ENCODE results near the gene DMWD. TPM values are rescaled to one million over a fixed set of nuclear protein-coding genes. Genes with fewer than 3 reads are reported as not detected.

DMWD gene
- total RNA-seq, 1 experiment from 2014 or later = 64.6 TPM

GRCh38 chr19:45834970-45835369 lies 42.3 kb upstream of the DMWD start:
- no peak overlapping the region for H3K4me3 ChIP-seq (ENCODE audit: low read depth in 2 of 2, low read length in 2 of 2)
- no peak for ATAC-seq
- ChIA-PET POLR2A (no interaction called here), CTCF (no interaction called here)
- no peaks in the 10 kb centered on the region for H3K27me3 ChIP-seq (ENCODE audit: control insufficient read depth, insufficient read depth, low read length)
- no peaks in the 10 kb centered on the region for H3K4me1 ChIP-seq (ENCODE audit: control insufficient read depth, insufficient read depth, low read length)
- H3K27ac ChIP-seq (ENCODE audit: low read length) = no peak overlapping the region
- in situ Hi-C loops (cut with HindIII; ENCODE audit: low pct_unique_long_range_greater_than_20kb, low sequenced_read_pairs) = no loop called here
- DNase-seq (ENCODE audit: low read depth, low spot score) = no peak
- no TSS peak for BruUV-seq (replicated peaks)
- TF ChIP-seq REST (IDR thresholded peaks at IDR 0.05; ENCODE audit: insufficient read depth in 1 of 2, low read depth in 2 of 2, low read length in 1 of 2) = no peak
- TF ChIP-seq TCF7L2 (IDR thresholded peaks at IDR 0.05; ENCODE audit: low read depth, low read length) = no peak
- no peak for TF ChIP-seq SIN3A (IDR thresholded peaks at IDR 0.05; ENCODE audit: borderline replicate concordance, insufficient read depth, low read depth, low read length)
- no peak for TF ChIP-seq CTCF (IDR thresholded peaks at IDR 0.05)
- no peak for TF ChIP-seq POLR2AphosphoS5 (IDR thresholded peaks at IDR 0.05; ENCODE audit: low read depth, low read length)
- intact Hi-C loops (cut with micrococcal nuclease; ENCODE audit: unreplicated experiment) = no loop called here
- H3K36me3 ChIP-seq (ENCODE audit: control insufficient read depth, insufficient read depth, low read length) = peaks cover 3% of the 10 kb centered on the region; the same call in 1 of the 2 replicates
- no peaks in the 10 kb centered on the region for H3K9me3 ChIP-seq (ENCODE audit: control insufficient read depth, insufficient read depth, low read depth, low read length)

GRCh38 chr19:45828945-45829344 lies 36.3 kb upstream of the DMWD start:
- BruUV-seq (replicated peaks) = no TSS peak
- Histone ChIP-seq H3K36me3 (ENCODE audit: control insufficient read depth, insufficient read depth, low read length) (no peaks in the 10 kb centered on the region), H3K9me3 (ENCODE audit: control insufficient read depth, insufficient read depth, low read depth, low read length) (no peaks in the 10 kb centered on the region), H3K27me3 (ENCODE audit: control insufficient read depth, insufficient read depth, low read length) (no peaks in the 10 kb centered on the region), H3K4me3 (ENCODE audit: low read depth in 2 of 2, low read length in 2 of 2) (no peak overlapping the region), H3K27ac (ENCODE audit: low read length) (no peak overlapping the region), H3K4me1 (ENCODE audit: control insufficient read depth, insufficient read depth, low read length) (no peaks in the 10 kb centered on the region; the same call in 1 of the 2 replicates)
- ChIA-PET CTCF (no interaction called here), POLR2A (no interaction called here)
- no peak for TF ChIP-seq TCF7L2 (IDR thresholded peaks at IDR 0.05; ENCODE audit: low read depth, low read length)
- TF ChIP-seq POLR2AphosphoS5 (IDR thresholded peaks at IDR 0.05; ENCODE audit: low read depth, low read length) = no peak
- no peak for TF ChIP-seq SIN3A (IDR thresholded peaks at IDR 0.05; ENCODE audit: borderline replicate concordance, insufficient read depth, low read depth, low read length)
- no peak for TF ChIP-seq REST (IDR thresholded peaks at IDR 0.05; ENCODE audit: insufficient read depth in 1 of 2, low read depth in 2 of 2, low read length in 1 of 2)
- TF ChIP-seq CTCF (IDR thresholded peaks at IDR 0.05) = no peak
- ATAC-seq (no peak), DNase-seq (ENCODE audit: low read depth, low spot score) (no peak)
- in situ Hi-C loops (cut with HindIII; ENCODE audit: low pct_unique_long_range_greater_than_20kb, low sequenced_read_pairs) = no loop called here
- intact Hi-C loops (cut with micrococcal nuclease; ENCODE audit: unreplicated experiment) = no loop called here
